ENCODE measurements around the gene ANGPTL8. TPM values are rescaled to one million over a fixed set of nuclear protein-coding genes. Genes with fewer than 3 reads are reported as not detected.

Gene ANGPTL8
- total and polyA plus RNA-seq, 4 donors = 0.71 to 2.3 TPM; not detected in 2

DNA sequence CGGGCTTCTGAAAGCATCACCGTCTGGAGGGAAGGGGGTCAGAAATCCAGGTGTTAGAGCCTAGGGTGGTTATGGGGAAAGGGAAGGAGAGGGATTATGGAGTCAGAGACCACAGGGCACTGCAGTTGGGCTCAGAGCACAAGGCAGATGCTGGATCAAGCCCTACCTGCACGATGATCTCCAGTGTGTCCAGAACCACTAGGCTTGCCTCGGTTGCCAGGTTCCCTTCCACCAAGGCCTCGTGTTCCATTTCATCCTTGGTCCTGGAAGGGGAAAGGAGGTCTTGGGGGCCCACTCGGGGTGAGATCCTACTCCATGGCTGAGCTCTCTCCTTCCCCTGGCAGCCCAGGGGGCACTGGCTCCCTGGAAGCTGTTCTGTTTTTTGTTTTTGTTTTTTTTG is 25.0 kb upstream of the ANGPTL8 start:
- Histone ChIP-seq H3K9me3 (ENCODE audit: control insufficient read depth, insufficient read depth, low read length) (no peaks in the 10 kb centered on the region), H3K4me3 (ENCODE audit: low read depth, low read length) (no peak overlapping the region), H3K27ac (ENCODE audit: low read depth, low read length) (no peak overlapping the region), H3K4me1 (ENCODE audit: control insufficient read depth, insufficient read depth, low read length) (no peaks in the 10 kb centered on the region), H3K27me3 (ENCODE audit: control insufficient read depth, insufficient read depth, low read length) (no peaks in the 10 kb centered on the region), H3K36me3 (ENCODE audit: control insufficient read depth, insufficient read depth, low read length) (peaks cover 45% of the 10 kb centered on the region)
- DNase-seq (ENCODE audit: low read depth in 4 of 6, low spot score in 6 of 6) = no peak
- WGBS (ENCODE audit: insufficient coverage) = 89% methylated on average over 4 of the region's 6 CpGs

DNA sequence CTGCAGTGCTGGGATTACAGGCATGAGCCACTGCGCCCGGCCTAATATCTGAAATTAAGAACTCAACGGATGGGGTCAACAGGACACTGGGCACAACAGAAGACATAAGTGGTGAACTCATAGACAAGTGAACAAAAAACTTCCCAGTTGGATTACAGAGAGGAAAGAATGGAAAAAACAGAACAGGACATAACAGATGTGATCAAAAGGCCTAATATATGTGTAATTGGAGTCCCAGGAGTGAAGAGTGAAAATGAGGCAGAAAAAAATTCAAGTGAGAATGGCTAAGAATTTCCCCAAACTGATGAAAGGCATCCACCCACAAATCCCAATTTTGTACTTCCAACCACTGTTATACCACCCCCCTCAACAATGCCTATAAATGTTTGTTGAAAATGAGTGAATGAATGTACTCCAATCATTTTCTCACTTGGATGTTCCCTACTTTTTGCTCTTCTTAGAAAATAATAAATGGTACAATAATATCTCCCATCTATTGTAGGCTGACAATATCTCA is 18.3 kb upstream of the ANGPTL8 start:
- 100% methylated on average over 3 of the region's 3 CpGs for WGBS (ENCODE audit: insufficient coverage)
- Histone ChIP-seq H3K27ac (ENCODE audit: low read depth, low read length) (no peak overlapping the region), H3K27me3 (ENCODE audit: control insufficient read depth, insufficient read depth, low read length) (no peaks in the 10 kb centered on the region), H3K4me3 (ENCODE audit: low read depth, low read length) (no peak overlapping the region), H3K4me1 (ENCODE audit: control insufficient read depth, insufficient read depth, low read length) (no peaks in the 10 kb centered on the region), H3K9me3 (ENCODE audit: control insufficient read depth, insufficient read depth, low read length) (peaks cover 1% of the 10 kb centered on the region), H3K36me3 (ENCODE audit: control insufficient read depth, insufficient read depth, low read length) (peaks cover 22% of the 10 kb centered on the region)
- DNase-seq (ENCODE audit: low read depth in 4 of 6, low spot score in 6 of 6) = no peak

- no peak overlapping the region for H3K4me3 ChIP-seq (ENCODE audit: low read depth, low read length)
- no peak for DNase-seq (ENCODE audit: low read depth in 4 of 6, low spot score in 6 of 6)
- H3K9me3 ChIP-seq (ENCODE audit: control insufficient read depth, insufficient read depth, low read length) = peaks cover 1% of the 10 kb centered on the region
- no peaks in the 10 kb centered on the region for H3K4me1 ChIP-seq (ENCODE audit: control insufficient read depth, insufficient read depth, low read length)
- H3K27ac ChIP-seq (ENCODE audit: low read depth, low read length) = no peak overlapping the region
- H3K36me3 ChIP-seq (ENCODE audit: control insufficient read depth, insufficient read depth, low read length) = peaks cover 19% of the 10 kb centered on the region
- no peaks in the 10 kb centered on the region for H3K27me3 ChIP-seq (ENCODE audit: control insufficient read depth, insufficient read depth, low read length)
- WGBS (ENCODE audit: insufficient coverage) = no CpG with 5 or more reads among the region's 3 CpGs
These were observed 16.2 kb upstream of the ANGPTL8 start for GRCh38 chr19:11223200-11223599.

- Histone ChIP-seq H3K4me1 (ENCODE audit: control insufficient read depth, insufficient read depth, low read length) (no peaks in the 10 kb centered on the region), H3K27ac (ENCODE audit: low read depth, low read length) (no peak overlapping the region), H3K27me3 (ENCODE audit: control insufficient read depth, insufficient read depth, low read length) (no peaks in the 10 kb centered on the region), H3K9me3 (ENCODE audit: control insufficient read depth, insufficient read depth, low read length) (peaks cover 1% of the 10 kb centered on the region), H3K36me3 (ENCODE audit: control insufficient read depth, insufficient read depth, low read length) (peaks cover 26% of the 10 kb centered on the region), H3K4me3 (ENCODE audit: low read depth, low read length) (no peak overlapping the region)
- 97% methylated on average over 4 of the region's 7 CpGs for WGBS (ENCODE audit: insufficient coverage)
- no peak for DNase-seq (ENCODE audit: low read depth in 4 of 6, low spot score in 6 of 6)
These were observed 15.0 kb upstream of the ANGPTL8 start for GRCh38 chr19:11224429-11224828.

GRCh38 chr19:11225172-11225571 is 14.2 kb upstream of the ANGPTL8 start:
- 100% methylated on average over 2 of the region's 5 CpGs for WGBS (ENCODE audit: insufficient coverage)
- Histone ChIP-seq H3K27me3 (ENCODE audit: control insufficient read depth, insufficient read depth, low read length) (no peaks in the 10 kb centered on the region), H3K36me3 (ENCODE audit: control insufficient read depth, insufficient read depth, low read length) (peaks cover 30% of the 10 kb centered on the region), H3K27ac (ENCODE audit: low read depth, low read length) (no peak overlapping the region), H3K4me1 (ENCODE audit: control insufficient read depth, insufficient read depth, low read length) (no peaks in the 10 kb centered on the region), H3K9me3 (ENCODE audit: control insufficient read depth, insufficient read depth, low read length) (peaks cover 1% of the 10 kb centered on the region), H3K4me3 (ENCODE audit: low read depth, low read length) (no peak overlapping the region)
- no peak for DNase-seq (ENCODE audit: low read depth in 4 of 6, low spot score in 6 of 6)

- Histone ChIP-seq H3K4me3 (ENCODE audit: low read depth, low read length) (no peak overlapping the region), H3K36me3 (ENCODE audit: control insufficient read depth, insufficient read depth, low read length) (peaks cover 35% of the 10 kb centered on the region), H3K9me3 (ENCODE audit: control insufficient read depth, insufficient read depth, low read length) (peaks cover 1% of the 10 kb centered on the region), H3K27me3 (ENCODE audit: control insufficient read depth, insufficient read depth, low read length) (no peaks in the 10 kb centered on the region), H3K4me1 (ENCODE audit: control insufficient read depth, insufficient read depth, low read length) (no peaks in the 10 kb centered on the region), H3K27ac (ENCODE audit: low read depth, low read length) (no peak overlapping the region)
- no peak for DNase-seq (ENCODE audit: low read depth in 4 of 6, low spot score in 6 of 6)
- WGBS (ENCODE audit: insufficient coverage) = no CpG with 5 or more reads among the region's 3 CpGs
These were observed 13.6 kb upstream of the ANGPTL8 start for GRCh38 chr19:11225815-11226214.

DNA sequence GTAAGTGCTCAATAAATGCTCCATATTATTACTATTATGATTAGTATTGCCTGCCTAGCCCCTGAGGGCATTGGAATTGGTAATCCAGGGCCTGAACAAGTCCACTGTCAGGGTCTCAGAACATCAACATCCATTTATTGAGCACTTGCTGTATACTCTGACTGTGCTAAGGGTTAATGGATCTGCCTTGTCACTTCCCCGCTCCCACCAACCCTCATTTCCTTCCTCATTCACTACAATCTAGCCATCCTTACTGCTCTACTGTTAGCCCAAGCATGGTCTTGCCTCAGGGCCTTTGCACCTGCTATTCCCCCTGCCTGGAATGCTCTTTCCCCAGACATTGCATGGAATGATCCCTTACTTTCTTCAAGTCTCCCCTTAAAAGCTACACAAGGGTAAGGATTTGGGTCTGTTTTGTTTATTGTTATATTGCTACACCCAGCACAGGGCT is 12.7 kb upstream of the ANGPTL8 start:
- DNase-seq (ENCODE audit: low read depth in 4 of 6, low spot score in 6 of 6) = no peak
- WGBS (ENCODE audit: insufficient coverage) = 90% methylated on average over 1 of the region's 1 CpG
- Histone ChIP-seq H3K9me3 (ENCODE audit: control insufficient read depth, insufficient read depth, low read length) (no peaks in the 10 kb centered on the region), H3K4me1 (ENCODE audit: control insufficient read depth, insufficient read depth, low read length) (no peaks in the 10 kb centered on the region), H3K4me3 (ENCODE audit: low read depth, low read length) (no peak overlapping the region), H3K27ac (ENCODE audit: low read depth, low read length) (no peak overlapping the region), H3K36me3 (ENCODE audit: control insufficient read depth, insufficient read depth, low read length) (peaks cover 33% of the 10 kb centered on the region), H3K27me3 (ENCODE audit: control insufficient read depth, insufficient read depth, low read length) (no peaks in the 10 kb centered on the region)

DNA sequence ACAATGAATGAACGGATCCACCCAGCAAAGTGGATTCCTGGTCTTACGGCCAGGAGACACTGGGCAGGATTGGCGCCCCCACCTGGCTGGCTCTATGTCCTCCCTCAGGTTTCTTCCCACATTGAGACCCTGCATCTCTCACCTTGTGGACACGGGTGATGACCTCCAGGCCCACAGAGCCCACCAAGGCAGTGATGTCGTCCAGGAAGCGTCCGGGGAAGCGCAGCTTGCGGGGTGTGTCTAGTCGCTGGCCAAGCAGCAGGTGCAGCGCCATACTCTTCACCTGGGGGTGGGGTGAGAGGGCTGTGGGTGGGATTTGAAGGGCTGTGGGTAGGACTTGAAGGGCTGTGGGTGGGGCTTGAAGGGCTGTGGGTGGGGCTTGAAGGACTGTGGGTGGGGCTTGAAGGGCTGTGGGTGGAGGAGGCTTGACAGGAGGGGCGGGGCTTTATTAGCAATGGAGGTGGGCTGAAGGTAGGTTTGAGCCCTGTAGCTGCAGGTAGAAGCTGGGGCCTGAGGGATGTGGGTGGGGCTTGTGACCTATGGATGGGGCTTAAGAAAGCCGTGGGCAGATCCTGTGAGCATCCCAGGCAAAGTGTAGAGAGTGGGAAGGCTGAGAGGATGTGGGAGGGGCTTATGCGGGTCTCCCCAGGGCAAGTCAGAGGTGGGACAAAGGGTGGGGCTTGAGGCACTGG is 12.1 kb upstream of the ANGPTL8 start:
- H3K36me3 ChIP-seq (ENCODE audit: control insufficient read depth, insufficient read depth, low read length) = peaks cover 32% of the 10 kb centered on the region
- H3K27me3 ChIP-seq (ENCODE audit: control insufficient read depth, insufficient read depth, low read length) = no peaks in the 10 kb centered on the region
- no peaks in the 10 kb centered on the region for H3K9me3 ChIP-seq (ENCODE audit: control insufficient read depth, insufficient read depth, low read length)
- H3K4me1 ChIP-seq (ENCODE audit: control insufficient read depth, insufficient read depth, low read length) = no peaks in the 10 kb centered on the region
- no peak overlapping the region for H3K27ac ChIP-seq (ENCODE audit: low read depth, low read length)
- no peak for DNase-seq (ENCODE audit: low read depth in 4 of 6, low spot score in 6 of 6)
- 78% methylated on average over 14 of the region's 14 CpGs for WGBS (ENCODE audit: insufficient coverage)
- no peak overlapping the region for H3K4me3 ChIP-seq (ENCODE audit: low read depth, low read length)

DNA sequence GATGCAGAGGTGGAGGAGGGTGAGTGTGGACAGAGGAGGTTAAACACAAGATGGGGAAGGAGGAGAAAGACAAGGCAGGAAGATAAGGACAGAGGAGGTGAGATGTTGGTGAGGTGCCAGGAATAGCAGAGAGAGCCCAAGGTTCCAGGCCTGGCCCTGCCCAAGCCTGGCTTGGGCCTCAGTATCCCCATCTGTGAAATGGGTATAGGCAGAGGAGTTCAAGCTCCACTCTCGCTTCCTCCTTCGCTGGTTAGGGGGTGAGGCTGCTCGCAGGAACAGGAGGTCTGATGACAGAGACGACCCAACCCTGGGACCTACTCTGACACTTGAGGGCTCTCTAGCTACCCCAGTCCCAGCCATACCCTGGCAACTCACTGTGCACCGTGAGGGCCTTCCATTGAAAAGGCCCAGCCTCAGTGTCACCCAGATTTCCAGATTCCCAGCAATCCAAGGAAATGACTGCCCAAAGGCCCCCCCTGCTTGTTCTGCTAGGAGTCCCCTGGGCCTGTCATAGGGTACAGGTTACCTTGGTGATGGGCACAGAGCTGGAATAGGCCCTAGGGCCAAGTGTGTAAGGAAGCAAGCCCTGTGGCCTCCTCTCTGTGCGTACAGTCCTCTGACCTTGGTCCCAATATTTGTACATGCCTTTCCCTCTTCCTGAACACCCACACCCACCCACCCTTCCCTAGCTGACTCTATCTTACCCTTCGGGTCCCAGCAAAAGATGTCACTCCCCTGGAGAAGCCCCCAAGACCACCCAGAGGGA is 8.6 kb upstream of the ANGPTL8 start:
- no peaks in the 10 kb centered on the region for H3K27me3 ChIP-seq (ENCODE audit: control insufficient read depth, insufficient read depth, low read length)
- no peak for DNase-seq (ENCODE audit: low read depth in 4 of 6, low spot score in 6 of 6)
- no peak overlapping the region for H3K27ac ChIP-seq (ENCODE audit: low read depth, low read length)
- H3K4me1 ChIP-seq (ENCODE audit: control insufficient read depth, insufficient read depth, low read length) = no peaks in the 10 kb centered on the region
- H3K4me3 ChIP-seq (ENCODE audit: low read depth, low read length) = no peak overlapping the region
- H3K9me3 ChIP-seq (ENCODE audit: control insufficient read depth, insufficient read depth, low read length) = no peaks in the 10 kb centered on the region
- peaks cover 34% of the 10 kb centered on the region for H3K36me3 ChIP-seq (ENCODE audit: control insufficient read depth, insufficient read depth, low read length)
- 85% methylated on average over 5 of the region's 7 CpGs for WGBS (ENCODE audit: insufficient coverage)
